Middle frontal gyrus (tissue), 1 donor: Measurements from ENCODE around the gene CLNK.

Experiments used
- DNase-seq: peaks from one replicate; pipeline ENCODE4 v3.0.0-alpha.2; 2015; ENCODE audit warnings: low spot score; ENCODE audit errors: extremely low spot score

CLNK gene

GRCh38 chr4:10458177-10458576 lies 226.4 kb downstream of the CLNK start:
- DNase-seq: no peak

DNA sequence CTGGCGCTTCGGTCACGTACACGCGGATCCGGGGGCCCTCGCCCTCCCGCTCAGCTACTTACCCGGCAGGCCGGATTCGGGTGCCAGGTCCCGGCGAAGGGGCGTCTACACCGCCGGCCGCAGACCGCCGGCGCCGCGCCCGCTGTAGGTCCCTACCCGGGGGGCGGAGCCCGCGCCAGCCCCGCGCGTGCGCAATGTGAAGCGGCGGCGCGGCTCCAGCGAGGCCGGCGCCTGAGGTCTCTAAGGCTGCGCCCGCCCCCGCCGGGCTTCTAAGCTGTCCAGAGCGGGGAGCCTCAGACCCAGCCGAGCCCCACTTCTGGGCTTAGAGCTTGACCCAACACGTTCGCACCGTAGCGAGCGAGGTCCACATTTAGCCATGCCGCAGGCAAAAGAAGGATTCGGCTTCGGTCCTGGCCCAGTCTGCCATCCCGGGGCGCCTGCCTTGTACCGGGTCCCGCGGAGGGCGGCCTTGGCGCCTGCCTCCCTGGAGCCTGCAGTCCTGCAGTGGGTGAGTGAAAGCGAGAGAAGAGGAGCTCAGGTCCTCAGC lies 227.2 kb downstream of the CLNK start, which contains the start of gene ZNF518B:
Gene ZNF518B (minus strand): TSS at position 172 of the 547 bp plus-strand sequence. CDS start 11,098 bp downstream, outside the sequence.
- DNase-seq: peak; percentile 16

DNA sequence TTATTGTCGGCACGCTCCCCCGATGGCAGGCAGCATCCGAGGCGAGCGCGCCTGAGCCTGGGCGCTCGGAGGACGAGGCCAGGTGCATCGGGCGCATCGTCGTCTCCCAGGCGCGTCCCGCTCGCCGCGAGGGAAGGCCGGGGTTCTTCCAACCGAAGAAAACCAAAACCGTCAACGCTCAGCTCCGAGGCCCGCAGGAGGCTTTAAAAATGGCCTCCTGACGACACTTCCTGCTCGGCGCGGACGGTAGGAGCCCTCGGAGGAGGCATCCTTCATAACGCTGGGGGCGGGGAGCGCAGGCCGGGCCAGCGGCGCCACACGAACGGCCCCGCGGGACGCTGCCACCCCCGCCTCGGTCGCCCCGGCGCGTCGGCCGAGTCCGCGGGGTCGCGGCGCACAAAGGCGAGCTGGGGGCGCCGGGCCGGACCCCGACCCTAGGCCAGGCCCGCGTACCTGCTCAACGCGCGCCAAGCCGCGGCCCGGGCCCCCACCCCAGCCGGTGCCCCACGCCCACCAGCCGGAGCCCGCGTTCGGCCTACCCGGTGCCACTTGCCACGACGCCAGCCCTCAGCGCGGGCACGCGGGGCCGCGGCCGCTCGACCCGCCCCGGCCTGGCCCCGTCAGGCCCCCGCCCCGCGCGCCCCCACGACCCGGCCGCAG lies 227.8 kb downstream of the CLNK start:
- DNase-seq: no peak

DNA sequence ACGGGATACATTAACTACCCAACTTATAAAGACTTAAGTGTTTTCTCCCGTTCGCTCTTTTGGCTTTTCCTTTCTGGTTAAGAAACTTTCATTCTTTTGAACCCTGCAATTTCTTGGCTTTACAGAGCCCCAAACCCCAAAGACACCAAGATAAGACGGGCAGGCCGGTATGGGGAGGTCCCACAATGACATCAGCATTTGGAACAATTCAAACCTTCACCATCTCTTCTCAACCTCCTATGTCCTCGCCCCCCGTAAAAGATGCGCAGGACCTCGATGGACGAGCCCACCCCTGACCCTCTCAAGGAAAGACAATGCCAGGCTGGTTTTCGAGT lies 228.3 kb downstream of the CLNK start:
- DNase-seq: no peak

GRCh38 chr4:10455133-10455532 lies 229.4 kb downstream of the CLNK start:
- no peak for DNase-seq

DNA sequence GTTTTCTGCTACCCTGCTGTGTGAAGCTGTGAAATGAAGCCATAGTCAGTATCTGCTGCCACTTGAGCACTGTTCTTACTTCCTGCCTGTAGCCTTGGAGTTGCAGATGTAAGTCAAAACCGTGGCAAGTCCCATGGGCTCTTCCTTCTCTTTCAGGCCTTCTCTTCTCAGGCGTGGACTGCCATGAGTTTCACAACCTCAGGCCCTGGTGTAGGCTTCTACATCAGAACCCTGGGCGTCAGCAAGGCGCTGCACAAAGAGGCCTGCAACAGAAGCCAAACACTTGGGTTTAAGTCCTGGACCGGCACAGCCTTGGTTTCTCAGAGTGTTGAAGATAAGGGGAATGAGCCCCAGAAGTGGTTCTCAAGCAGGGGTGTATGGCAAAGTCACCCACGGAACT lies 229.8 kb downstream of the CLNK start:
- DNase-seq: no peak

- no peak for DNase-seq
These were observed 230.4 kb downstream of the CLNK start for GRCh38 chr4:10454121-10454520.

- no peak for DNase-seq
These were observed 235.6 kb downstream of the CLNK start for GRCh38 chr4:10448991-10449390.

DNA sequence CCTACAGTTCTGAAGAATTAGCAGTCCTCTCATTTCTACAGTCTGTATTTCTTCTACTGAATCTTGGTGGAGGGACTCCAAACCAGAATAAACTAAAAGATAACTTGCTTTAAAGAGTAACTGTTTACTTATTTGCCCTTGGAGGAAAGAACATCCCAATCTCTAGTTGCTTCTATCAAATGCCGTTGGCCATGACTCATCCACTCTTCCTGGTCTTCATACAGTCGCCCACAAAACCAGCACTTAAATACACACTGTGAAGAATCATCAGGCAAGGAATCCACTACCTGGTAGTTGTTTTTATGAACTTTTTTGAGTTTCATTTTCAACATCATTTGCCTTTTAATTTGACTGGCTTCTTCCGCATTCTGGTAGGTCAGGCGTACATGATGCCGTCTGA lies 241.6 kb downstream of the CLNK start:
- DNase-seq: no peak

DNA sequence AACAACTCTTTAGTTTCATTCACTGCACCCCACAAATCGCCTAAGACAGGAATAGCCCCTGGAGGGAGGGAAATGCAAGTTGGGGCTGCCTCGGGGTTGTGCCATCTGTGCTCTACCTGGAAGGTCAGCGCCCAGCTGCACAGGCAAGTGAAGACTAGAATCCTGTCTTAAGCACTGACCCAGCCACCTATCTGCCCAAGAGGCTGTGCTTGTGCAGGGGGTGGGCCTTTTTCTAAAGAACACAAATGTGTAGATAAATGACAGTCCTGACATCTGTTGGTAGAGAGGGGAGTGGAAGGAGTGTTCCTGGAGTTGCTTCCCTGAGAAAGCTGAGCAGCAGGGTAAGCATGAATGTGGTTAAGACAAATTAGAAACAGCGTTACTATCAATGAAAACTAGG lies 243.1 kb downstream of the CLNK start:
- no peak for DNase-seq

DNA sequence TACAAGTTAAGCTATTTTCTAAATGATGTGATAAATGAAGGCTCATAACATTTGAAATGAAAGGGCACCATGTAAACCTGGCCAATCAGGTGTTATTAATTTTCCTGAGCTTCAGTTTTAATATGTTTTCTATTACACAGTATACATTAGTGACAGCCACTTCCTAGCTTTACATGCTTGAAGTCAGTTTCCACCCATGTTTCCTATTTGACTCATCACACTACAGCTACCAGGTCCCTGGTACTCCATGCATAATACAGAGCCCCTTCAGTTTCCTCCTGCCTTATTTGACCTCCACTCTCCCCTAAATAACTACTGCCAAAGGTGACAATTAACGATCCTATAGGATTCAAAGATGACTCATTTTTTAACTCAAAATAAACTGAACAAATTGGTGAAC lies 245.6 kb downstream of the CLNK start:
- no peak for DNase-seq

DNA sequence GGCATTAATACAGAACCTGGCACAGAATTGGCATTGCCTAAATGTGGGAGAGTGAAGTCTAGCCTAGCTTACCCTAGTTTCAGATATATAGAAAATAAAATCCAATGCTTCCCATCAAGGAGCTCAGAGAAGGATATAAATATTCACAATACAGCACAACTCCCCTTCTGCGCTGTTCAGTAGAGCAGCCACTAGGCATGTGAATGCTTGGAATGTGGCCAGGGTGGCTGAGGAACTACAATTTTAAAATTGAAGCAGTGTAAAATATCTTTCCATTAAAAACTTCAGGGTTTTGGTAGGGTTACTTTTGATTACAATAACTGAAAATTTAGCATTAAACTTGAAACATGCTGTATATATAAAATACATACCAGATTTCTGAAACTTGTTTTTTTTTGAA lies 246.8 kb downstream of the CLNK start:
- no peak for DNase-seq
